C4-2B (cell line): ENCODE measurements around the gene COL19A1.

Experiments used
- H3K27ac ChIP-seq: fragments of 450-650 bp; 2 replicates; pipeline ENCODE4 v1.5.1; 2017
- ZFX ChIP-seq: fragments of 450-650 bp; IDR thresholded peaks from 2 replicates; pipeline ENCODE4 v1.6.1; 2017
- TF ChIP-seq, protein P1 (sequence below): fragments of 450-650 bp; conservative IDR thresholded peaks from 2 replicates; pipeline ENCODE4 v1.5.1; 2017; ENCODE audit warnings: mild to moderate bottlenecking

Gene COL19A1

DNA sequence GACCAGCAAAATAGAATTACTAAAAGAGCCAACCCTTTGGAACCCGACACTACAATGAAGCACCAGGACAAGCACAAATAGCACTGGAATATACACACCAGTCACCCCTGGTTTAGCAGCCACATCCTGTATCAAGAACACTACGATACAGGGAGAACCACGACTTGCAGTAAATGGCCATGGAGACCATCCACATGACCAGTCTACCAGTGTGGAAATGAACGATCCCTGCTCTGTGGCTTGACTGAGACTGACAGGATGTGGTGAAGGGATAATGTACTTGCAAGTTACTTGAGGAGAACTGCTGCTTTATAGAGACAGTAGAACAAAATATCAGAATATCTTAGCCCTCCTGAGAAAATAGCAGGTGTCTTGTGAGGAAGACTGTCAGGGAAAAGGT lies 266.9 kb downstream of the COL19A1 start:
- H3K27ac ChIP-seq: no peak overlapping the region
- TF ChIP-seq, protein P1, sequence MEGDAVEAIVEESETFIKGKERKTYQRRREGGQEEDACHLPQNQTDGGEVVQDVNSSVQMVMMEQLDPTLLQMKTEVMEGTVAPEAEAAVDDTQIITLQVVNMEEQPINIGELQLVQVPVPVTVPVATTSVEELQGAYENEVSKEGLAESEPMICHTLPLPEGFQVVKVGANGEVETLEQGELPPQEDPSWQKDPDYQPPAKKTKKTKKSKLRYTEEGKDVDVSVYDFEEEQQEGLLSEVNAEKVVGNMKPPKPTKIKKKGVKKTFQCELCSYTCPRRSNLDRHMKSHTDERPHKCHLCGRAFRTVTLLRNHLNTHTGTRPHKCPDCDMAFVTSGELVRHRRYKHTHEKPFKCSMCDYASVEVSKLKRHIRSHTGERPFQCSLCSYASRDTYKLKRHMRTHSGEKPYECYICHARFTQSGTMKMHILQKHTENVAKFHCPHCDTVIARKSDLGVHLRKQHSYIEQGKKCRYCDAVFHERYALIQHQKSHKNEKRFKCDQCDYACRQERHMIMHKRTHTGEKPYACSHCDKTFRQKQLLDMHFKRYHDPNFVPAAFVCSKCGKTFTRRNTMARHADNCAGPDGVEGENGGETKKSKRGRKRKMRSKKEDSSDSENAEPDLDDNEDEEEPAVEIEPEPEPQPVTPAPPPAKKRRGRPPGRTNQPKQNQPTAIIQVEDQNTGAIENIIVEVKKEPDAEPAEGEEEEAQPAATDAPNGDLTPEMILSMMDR: no peak
- TF ChIP-seq ZFX: no peak

DNA sequence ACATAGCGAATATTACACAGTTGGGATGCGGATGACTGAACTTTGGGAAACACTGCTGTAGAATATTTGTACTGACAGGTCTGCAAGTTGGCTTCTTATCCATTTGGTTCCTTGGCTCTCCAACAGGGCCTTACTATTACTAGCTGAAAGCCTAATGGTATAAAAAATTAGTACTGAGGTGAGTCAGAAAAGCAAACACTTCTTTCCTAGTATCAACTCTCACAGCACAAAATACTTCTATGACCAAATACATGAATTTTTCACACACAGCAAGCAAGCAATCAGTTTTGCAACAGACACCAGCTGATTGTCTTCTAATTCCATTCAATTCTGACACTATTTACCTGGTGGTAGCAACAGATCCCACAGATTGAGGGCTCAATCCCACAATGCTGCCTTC lies 268.2 kb downstream of the COL19A1 start:
- TF ChIP-seq ZFX: no peak
- TF ChIP-seq, protein P1: no peak
- H3K27ac ChIP-seq: no peak overlapping the region

- H3K27ac ChIP-seq: no peak overlapping the region
- TF ChIP-seq, protein P1: no peak
- no peak for TF ChIP-seq ZFX
Observed at GRCh38 chr6:70135219-70136160, 269.1 kb downstream of the COL19A1 start.

DNA sequence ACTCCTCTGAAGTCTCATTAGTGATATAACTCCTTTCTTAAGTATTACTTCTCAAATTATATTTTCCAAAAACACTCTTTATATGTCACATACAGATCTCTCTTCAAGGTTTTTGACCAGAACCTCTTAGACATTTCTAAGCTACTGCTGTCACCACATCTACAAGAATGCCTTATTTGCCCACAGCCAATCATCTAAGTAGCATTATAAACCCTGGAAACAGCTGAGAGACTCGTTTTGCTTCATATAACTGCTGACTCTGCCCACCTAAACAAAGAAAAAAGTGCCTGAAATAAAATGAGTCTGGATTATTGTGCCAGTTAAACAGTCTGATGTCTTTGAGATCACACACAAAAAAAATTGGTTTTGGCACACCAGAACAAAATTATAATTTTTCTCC lies 270.6 kb downstream of the COL19A1 start:
- H3K27ac ChIP-seq: no peak overlapping the region
- TF ChIP-seq, protein P1: no peak
- TF ChIP-seq ZFX: no peak

DNA sequence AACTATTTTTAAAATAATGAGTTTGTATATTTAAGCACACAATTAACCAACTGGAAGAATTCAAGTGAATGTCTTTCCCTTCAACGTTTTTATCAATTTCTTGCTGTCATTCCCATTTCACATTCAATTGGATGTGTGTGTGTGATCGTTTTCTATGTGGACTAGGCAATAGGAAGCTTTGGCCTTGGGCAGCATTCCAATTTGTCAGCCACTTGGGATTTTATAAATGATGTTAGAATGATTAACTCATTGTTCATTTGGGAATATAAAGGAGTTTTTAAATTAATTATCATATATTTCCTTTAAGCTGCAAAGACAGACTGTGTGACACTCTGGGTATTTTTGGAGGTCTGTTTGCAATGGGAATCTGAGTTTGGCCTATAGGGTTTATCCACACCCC lies 274.1 kb downstream of the COL19A1 start:
- no peak overlapping the region for H3K27ac ChIP-seq
- TF ChIP-seq, protein P1: no peak
- TF ChIP-seq ZFX: no peak

- H3K27ac ChIP-seq: no peak overlapping the region
- TF ChIP-seq, protein P1: no peak
- TF ChIP-seq ZFX: no peak
Observed at GRCh38 chr6:70142034-70142433, 275.7 kb downstream of the COL19A1 start.

DNA sequence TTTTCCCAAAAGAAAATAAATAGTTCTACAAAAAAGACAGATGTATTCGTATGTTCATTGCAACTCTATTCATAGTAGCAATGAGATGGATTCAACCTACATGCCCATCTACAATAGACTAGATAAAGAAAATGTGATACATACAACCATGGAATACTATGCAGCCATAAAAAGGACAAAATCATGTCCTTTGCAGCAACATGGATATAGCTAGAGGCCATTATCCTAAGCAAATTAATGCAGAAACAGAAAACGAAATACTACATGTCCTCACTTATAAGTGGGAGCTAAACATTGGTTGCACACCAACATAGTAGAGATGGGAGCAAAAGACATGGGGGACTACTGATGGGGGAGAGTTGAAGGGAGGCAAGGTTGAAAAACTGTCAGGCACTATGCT lies 278.8 kb downstream of the COL19A1 start:
- H3K27ac ChIP-seq: no peak overlapping the region
- TF ChIP-seq ZFX: no peak
- TF ChIP-seq, protein P1: no peak
